Peyer's patch (tissue), 4 donors: ENCODE results near the gene ZNF740. TPM values are rescaled to one million over a fixed set of nuclear protein-coding genes. Genes with fewer than 3 reads are reported as not detected.
A peak's percentile ranks its signal among the peaks of the same experiment; 100 is the strongest.

Experiments used
- DNase-seq, 3 donors: peaks; one replicate each; pipeline ENCODE4 v3.0.0-alpha.2; 2017 to 2019
- H3K27ac ChIP-seq, 4 donors: fragments of 200-600 bp; sonication (generic); one replicate each; pipeline ENCODE4 v1.5.1; 2016 to 2019
- H3K27me3 ChIP-seq, 2 donors: fragments of 200-600 bp; sonication (generic); one replicate each; pipeline ENCODE4 v1.5.1; 2019
- H3K36me3 ChIP-seq, 3 donors: fragments of 200-600 bp; sonication (generic); one replicate each; pipeline ENCODE4 v1.5.1; 2016 to 2019
- H3K4me1 ChIP-seq, 4 donors: fragments of 200-600 bp; sonication (generic); one replicate each; pipeline ENCODE4 v1.5.1; 2016 to 2019
- H3K4me3 ChIP-seq, 4 donors: fragments of 200-600 bp; sonication (generic); 1 replicate in 3 of 4; 2 replicates in 1 of 4; pipeline ENCODE4 v1.5.1; 2016 to 2019; ENCODE audit warnings: mild to moderate bottlenecking in 1 of 4
- H3K9me3 ChIP-seq, 4 donors: fragments of 200-600 bp; sonication (generic); one replicate each; pipeline ENCODE4 v1.5.1; 2016 to 2019; ENCODE audit warnings: mild to moderate bottlenecking in 1 of 4
- POLR2A ChIP-seq, 2 donors: fragments of 450-650 bp; IDR thresholded peaks; one replicate each; pipeline ENCODE4 v1.5.1; 2017; ENCODE audit warnings: antibody characterized with exemption in 2 of 2, mild to moderate bottlenecking in 2 of 2, moderate library complexity in 2 of 2
- total RNA-seq, 4 donors: library from RNA; depleted of rRNA; stranded (reverse); fragments of >200 nt; gene quantifications; one replicate each; pipeline ENCODE4 v1.1.0, GENCODE V29; 2016
- TF ChIP-seq, protein P1 (sequence below), 6 experiments: fragments of 450-650 bp in 4 of 6; fragments of 200-600 bp in 2 of 6; sonication (generic) in 1 of 6; IDR thresholded peaks; one replicate each; pipeline ENCODE4 v1.5.1; 2017 to 2019; ENCODE audit warnings: antibody characterized with exemption in 6 of 6, mild to moderate bottlenecking in 3 of 6, moderate library complexity in 1 of 6

ZNF740 gene
- total RNA-seq, 4 donors from 2014 or later = 11.9 to 38.8 (median 23.1) TPM

DNA sequence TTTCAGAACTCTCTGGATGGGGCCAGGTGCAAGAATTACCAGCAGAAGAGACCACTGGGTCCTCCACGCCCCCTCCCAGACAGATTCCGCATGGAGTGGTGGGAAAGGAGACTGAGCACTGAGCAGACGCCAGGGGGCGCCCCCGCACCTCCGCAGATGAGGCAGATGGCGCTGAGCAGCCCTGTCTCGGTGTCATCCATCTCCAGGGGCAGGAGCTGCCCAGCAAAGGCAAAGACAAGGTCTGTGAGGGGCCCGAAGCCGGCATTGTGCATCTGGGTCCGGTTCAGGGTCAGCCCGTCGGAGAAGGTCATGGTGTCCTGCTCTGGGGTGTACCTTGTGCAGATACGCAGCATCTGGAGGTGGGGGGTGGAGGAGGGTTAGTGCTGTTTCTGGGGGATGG lies 32.8 kb downstream of the ZNF740 start:
- H3K27ac ChIP-seq = no peak overlapping the region
- H3K36me3 ChIP-seq = peaks cover 0 to 18% (median 0%) of the 10 kb centered on the region in 3 donors
- no peak for TF ChIP-seq POLR2A (IDR thresholded peaks at IDR 0.05)
- TF ChIP-seq, protein P1, sequence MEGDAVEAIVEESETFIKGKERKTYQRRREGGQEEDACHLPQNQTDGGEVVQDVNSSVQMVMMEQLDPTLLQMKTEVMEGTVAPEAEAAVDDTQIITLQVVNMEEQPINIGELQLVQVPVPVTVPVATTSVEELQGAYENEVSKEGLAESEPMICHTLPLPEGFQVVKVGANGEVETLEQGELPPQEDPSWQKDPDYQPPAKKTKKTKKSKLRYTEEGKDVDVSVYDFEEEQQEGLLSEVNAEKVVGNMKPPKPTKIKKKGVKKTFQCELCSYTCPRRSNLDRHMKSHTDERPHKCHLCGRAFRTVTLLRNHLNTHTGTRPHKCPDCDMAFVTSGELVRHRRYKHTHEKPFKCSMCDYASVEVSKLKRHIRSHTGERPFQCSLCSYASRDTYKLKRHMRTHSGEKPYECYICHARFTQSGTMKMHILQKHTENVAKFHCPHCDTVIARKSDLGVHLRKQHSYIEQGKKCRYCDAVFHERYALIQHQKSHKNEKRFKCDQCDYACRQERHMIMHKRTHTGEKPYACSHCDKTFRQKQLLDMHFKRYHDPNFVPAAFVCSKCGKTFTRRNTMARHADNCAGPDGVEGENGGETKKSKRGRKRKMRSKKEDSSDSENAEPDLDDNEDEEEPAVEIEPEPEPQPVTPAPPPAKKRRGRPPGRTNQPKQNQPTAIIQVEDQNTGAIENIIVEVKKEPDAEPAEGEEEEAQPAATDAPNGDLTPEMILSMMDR (IDR thresholded peaks at IDR 0.05) = peak; percentile 88 to 97 (median 94)
- no peak overlapping the region for H3K4me3 ChIP-seq
- no peaks in the 10 kb centered on the region for H3K9me3 ChIP-seq
- peaks cover 0 to 35% (median 18%) of the 10 kb centered on the region in 4 donors for H3K4me1 ChIP-seq
- DNase-seq = peak; percentile 83 to 93 (median 90)
- H3K27me3 ChIP-seq = no peaks in the 10 kb centered on the region

DNA sequence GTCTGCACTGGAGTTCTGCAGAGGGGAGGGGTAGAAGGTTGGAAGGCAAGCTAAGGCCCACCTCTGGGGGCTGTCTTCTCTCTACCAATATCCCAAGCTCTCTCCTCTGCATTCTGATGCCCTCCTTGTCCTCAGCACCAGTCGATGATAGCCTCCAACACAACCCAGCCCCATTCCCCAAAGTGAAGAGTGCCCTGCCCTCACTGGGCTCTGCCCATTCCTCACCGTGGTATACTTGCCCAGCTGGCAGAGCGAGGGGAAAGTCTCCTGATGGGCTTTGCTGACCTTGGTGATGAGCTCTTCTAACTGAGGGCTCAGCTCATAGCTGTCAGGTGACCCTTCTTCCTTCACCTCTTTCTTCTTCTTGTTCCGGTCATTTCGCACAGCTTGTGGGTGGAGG lies 33.7 kb downstream of the ZNF740 start:
- H3K4me3 ChIP-seq = no peak overlapping the region
- no peaks in the 10 kb centered on the region for H3K27me3 ChIP-seq
- peak overlapping the region in 1 of 4 donors; percentile 17 for H3K27ac ChIP-seq
- peaks cover 0 to 18% (median 0%) of the 10 kb centered on the region in 3 donors for H3K36me3 ChIP-seq
- no peak for TF ChIP-seq POLR2A (IDR thresholded peaks at IDR 0.05)
- TF ChIP-seq, protein P1 (IDR thresholded peaks at IDR 0.05) = no peak
- peaks cover 0 to 37% (median 13%) of the 10 kb centered on the region in 4 donors for H3K4me1 ChIP-seq
- DNase-seq = peak in 1 of 3 donors; percentile 33
- no peaks in the 10 kb centered on the region for H3K9me3 ChIP-seq

DNA sequence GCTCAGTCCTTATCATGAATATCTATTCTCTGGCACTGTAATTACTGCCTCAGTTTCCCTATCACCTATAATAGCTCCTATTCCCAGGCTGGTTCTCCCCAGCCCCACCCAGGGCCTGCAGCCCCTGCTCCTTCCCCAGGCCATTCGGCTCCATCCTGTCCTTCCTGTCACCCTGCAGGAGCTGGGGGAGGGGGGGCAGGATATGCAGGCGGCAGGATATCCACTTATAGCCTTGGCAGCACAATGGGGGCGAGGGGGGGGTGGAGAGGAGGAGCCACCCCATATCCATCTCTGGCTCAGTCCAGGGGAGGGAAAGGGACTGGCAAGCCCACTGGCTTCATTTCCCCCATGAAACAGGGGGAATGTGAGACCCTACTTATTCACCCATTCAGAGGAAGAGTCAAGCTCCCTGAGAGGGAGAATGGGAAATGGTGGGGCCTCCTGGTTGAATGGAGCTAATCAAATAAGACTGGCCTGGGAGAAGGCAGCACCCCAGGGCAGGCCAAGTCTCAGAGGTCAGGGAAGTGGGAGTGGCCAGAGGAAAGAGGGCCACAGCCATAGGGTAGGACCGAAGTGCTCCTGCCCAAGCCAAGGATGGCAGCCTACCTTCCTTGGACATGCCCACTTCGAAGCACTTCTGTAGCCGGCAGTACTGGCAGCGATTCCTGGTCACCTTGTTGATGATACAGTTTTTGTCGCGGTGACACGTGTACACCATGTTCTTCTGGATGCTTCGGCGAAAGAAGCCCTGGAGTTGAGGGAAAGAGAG lies 34.3 kb downstream of the ZNF740 start:
- peaks cover 0 to 37% (median 10%) of the 10 kb centered on the region in 4 donors for H3K4me1 ChIP-seq
- H3K27ac ChIP-seq = peak overlapping the region in 1 of 4 donors; percentile 16
- peak in 1 of 3 donors; percentile 41 for DNase-seq

DNA sequence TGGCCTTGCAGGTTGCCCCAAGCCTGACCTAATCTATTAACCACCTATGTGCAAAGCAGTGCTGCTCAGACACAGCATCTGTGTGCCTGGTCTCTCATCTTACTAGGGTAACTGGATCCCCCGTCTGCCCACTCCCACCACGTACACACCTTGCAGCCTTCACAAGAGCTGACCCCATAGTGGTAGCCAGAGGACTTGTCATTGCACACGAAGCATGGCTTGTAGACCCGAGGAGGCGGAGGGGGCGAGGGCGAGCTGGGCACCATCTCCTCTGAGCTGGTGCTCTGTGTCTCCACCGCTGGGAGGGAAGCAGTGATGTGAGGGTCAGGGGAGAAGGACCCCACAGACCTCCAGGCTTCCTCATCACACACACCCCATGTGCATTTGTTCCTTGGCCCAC lies 35.0 kb downstream of the ZNF740 start:
- H3K4me3 ChIP-seq = no peak overlapping the region
- H3K27ac ChIP-seq = peak overlapping the region in 1 of 4 donors; percentile 16
- no peaks in the 10 kb centered on the region for H3K9me3 ChIP-seq
- no peaks in the 10 kb centered on the region for H3K27me3 ChIP-seq
- H3K4me1 ChIP-seq = peaks cover 0 to 41% (median 10%) of the 10 kb centered on the region in 4 donors
- peak in 1 of 3 donors; percentile 45 for DNase-seq
- peaks cover 0 to 17% (median 0%) of the 10 kb centered on the region in 3 donors for H3K36me3 ChIP-seq
- TF ChIP-seq, protein P1 (IDR thresholded peaks at IDR 0.05) = no peak
- TF ChIP-seq POLR2A (IDR thresholded peaks at IDR 0.05) = no peak

More for the DNA sequence above, 34.3 kb downstream of the ZNF740 start:
- H3K4me3 ChIP-seq = no peak overlapping the region
- no peaks in the 10 kb centered on the region for H3K9me3 ChIP-seq
- TF ChIP-seq, protein P1 (IDR thresholded peaks at IDR 0.05) = no peak
- H3K27me3 ChIP-seq = no peaks in the 10 kb centered on the region
- peaks cover 0 to 18% (median 0%) of the 10 kb centered on the region in 3 donors for H3K36me3 ChIP-seq

DNA sequence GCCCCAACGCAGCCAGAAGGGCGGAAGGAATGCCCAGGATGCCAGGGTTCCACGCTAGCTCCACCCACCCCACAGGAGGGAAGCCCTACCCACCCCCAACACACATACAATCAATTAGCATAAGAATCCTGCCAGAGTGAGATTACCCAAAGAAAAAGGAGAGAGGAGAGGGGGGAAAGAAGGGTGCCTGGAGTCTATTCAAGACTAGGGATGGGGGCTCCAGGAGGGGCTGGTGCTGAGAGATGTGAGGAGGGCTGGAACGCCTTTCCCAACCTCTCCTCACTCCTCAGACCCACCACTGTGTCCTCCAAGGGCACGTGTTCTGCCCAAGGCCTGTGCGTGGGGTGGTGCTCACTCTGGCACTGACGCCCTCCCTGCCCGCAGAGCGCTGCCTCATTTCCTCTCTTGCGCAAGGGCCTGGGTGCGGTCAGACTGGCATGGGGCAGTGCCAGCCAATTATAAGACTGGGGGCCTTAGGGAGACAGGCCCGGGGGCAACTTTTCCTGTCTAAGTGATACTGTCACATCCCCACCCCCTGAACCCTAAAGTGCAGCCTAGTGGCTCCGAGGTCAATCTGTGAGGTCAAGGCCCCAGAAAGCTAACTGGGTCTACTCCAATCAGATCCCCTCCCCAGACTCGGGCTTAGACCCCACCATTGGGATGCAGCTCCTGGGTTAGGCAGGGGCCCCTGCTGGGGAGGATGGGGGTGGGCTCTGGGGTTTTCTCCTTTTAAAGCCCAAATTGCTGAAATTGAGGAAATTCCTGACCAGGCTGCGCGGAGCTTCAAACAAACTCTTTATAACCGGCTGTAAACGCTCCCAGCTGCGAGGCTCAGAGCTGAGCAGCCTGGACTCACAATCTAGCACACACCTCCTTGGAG lies 36.8 kb downstream of the ZNF740 start:
- Histone ChIP-seq H3K4me1 (peaks cover 0 to 49% (median 15%) of the 10 kb centered on the region in 4 donors), H3K36me3 (peaks cover 0 to 4% (median 0%) of the 10 kb centered on the region in 3 donors), H3K27me3 (no peaks in the 10 kb centered on the region), H3K27ac (peak overlapping the region; percentile 1 to 99 (median 96)), H3K9me3 (no peaks in the 10 kb centered on the region), H3K4me3 (no peak overlapping the region)
- TF ChIP-seq, protein P1 (IDR thresholded peaks at IDR 0.05) = no peak
- TF ChIP-seq POLR2A (IDR thresholded peaks at IDR 0.05) = peak in 1 of 2 donors; percentile 18
- DNase-seq = peak in 2 of 3 donors; percentile 62 to 81
